CD4-positive, alpha-beta T cell (primary cell): ENCODE measurements around the gene ANKRD13D. TPM values are rescaled to one million over a fixed set of nuclear protein-coding genes. Genes with fewer than 3 reads are reported as not detected.

ENCODE experiments used
- ATAC-seq: fragments of 200-7000 bp; cut with Tn5 transposase; one replicate; pipeline ENCODE4 v1.10.0; 2022; ENCODE audit warnings: mild to moderate bottlenecking; ENCODE audit not compliant: poor library complexity
- CTCF ChIA-PET: fragments of 350-600 bp; sonication (Branson Sonifier 250); formaldehyde crosslinking; loops from one replicate; lab custom pipeline; 2021; ENCODE audit warnings: antibody characterized with exemption, inconsistent platforms; lab: Charles Lee
- POLR2A ChIA-PET: fragments of 350-600 bp; sonication (Branson Sonifier 250); formaldehyde crosslinking; loops from one replicate; lab custom pipeline; 2021; ENCODE audit warnings: antibody characterized with exemption, inconsistent platforms; lab: Charles Lee
- DNase-seq, 14 experiments: peaks; one replicate each; pipeline ENCODE4 v3.0.0-alpha.2; 2013 to 2020; ENCODE audit warnings: mixed read lengths in 2 of 14
- H3K27ac ChIP-seq, 2 donors: one replicate each; pipeline versions ENCODE4 v1.5.1 to v1.7.0; 2013; ENCODE audit warnings: low read length in 2 of 2, low read depth in 1 of 2, mild to moderate bottlenecking in 1 of 2
- H3K27me3 ChIP-seq, 2 experiments: 1 replicate in 1 of 2; 2 replicates in 1 of 2; pipeline versions ENCODE4 v1.6.1 to v1.7.0; 2013; ENCODE audit warnings: low read length in 2 of 2, control low read depth in 1 of 2, mild to moderate bottlenecking in 1 of 2, moderate library complexity in 1 of 2; ENCODE audit not compliant: insufficient read depth in 2 of 2, control insufficient read depth in 1 of 2
- H3K36me3 ChIP-seq: one replicate; pipeline ENCODE4 v1.6.1; 2013; ENCODE audit warnings: low read length, control low read depth; ENCODE audit not compliant: insufficient read depth
- H3K4me1 ChIP-seq: one replicate; pipeline ENCODE4 v1.6.1; 2013; ENCODE audit warnings: low read length, control low read depth; ENCODE audit not compliant: insufficient read depth
- H3K4me3 ChIP-seq: one replicate; pipeline ENCODE4 v1.5.1; 2013; ENCODE audit warnings: mild to moderate bottlenecking, low read length, moderate library complexity
- H3K9me3 ChIP-seq, 2 experiments: 1 replicate in 1 of 2; 2 replicates in 1 of 2; pipeline versions ENCODE4 v1.6.1 to v1.7.0; 2013; ENCODE audit warnings: low read length in 2 of 2, mild to moderate bottlenecking in 2 of 2, control low read depth in 1 of 2, moderate library complexity in 1 of 2; ENCODE audit not compliant: control insufficient read depth in 1 of 2, insufficient read depth in 1 of 2
- H3K27ac Mint-ChIP-seq: one replicate; pipeline ENCODE4 v1.8.0; 2020; ENCODE audit warnings: mixed read lengths
- H3K27me3 Mint-ChIP-seq: one replicate; pipeline ENCODE4 v1.8.0; 2021; ENCODE audit warnings: mixed read lengths
- H3K36me3 Mint-ChIP-seq: one replicate; pipeline ENCODE4 v1.8.0; 2021; ENCODE audit warnings: low read depth, mixed read lengths
- H3K4me1 Mint-ChIP-seq: one replicate; pipeline ENCODE4 v1.8.0; 2021; ENCODE audit warnings: low read depth, mixed read lengths
- H3K4me3 Mint-ChIP-seq: one replicate; pipeline ENCODE4 v1.8.0; 2020; ENCODE audit warnings: mild to moderate bottlenecking, mixed read lengths
- H3K9me3 Mint-ChIP-seq: one replicate; pipeline ENCODE4 v1.8.0; 2020; ENCODE audit warnings: mixed read lengths
- CTCF ChIP-seq: fragments of 200-600 bp; IDR thresholded peaks from one replicate; pipeline ENCODE4 v1.8.0; 2022; ENCODE audit warnings: antibody characterized with exemption, mild to moderate bottlenecking
- intact Hi-C, 2 experiments: fragments of 100-400 bp; cut with DNase I in 1 of 2; cut with micrococcal nuclease in 1 of 2; formaldehyde crosslinking; loops; one replicate each; pipeline versions ENCODE4 v1.15.1 to v1.9.0; 2023 to 2025; cut with DNase I, micrococcal nuclease
- total RNA-seq, 174 experiments: library from RNA in 2 of 174; stranded (reverse) in 2 of 174; gene quantifications; one replicate each; pipeline ENCODE4 v1.2.3 and lab custom pipeline; 2021 to 2026

Gene ANKRD13D
- total RNA-seq, 2 experiments from 2014 or later = 160 to 161 TPM

GRCh38 chr11:67281552-67282150 lies 7.5 kb upstream of the ANKRD13D start:
- Mint-ChIP-seq H3K27ac (peak overlapping the region; percentile 90), H3K4me3 (no peak overlapping the region), H3K4me1 (peaks cover 35% of the 10 kb centered on the region), H3K36me3 (peaks cover 93% of the 10 kb centered on the region), H3K27me3 (no peaks in the 10 kb centered on the region), H3K9me3 (no peaks in the 10 kb centered on the region)
- H3K27me3 ChIP-seq = no peaks in the 10 kb centered on the region
- peak in 2 of 14 experiments; percentile 1 to 2 for DNase-seq
- H3K27ac ChIP-seq = peak overlapping the region; percentile 76 to 97
- peaks cover 100% of the 10 kb centered on the region for H3K4me1 ChIP-seq
- H3K4me3 ChIP-seq = no peak overlapping the region
- peaks cover 95% of the 10 kb centered on the region for H3K36me3 ChIP-seq
- TF ChIP-seq CTCF = no peak
- H3K9me3 ChIP-seq = no peaks in the 10 kb centered on the region
- POLR2A ChIA-PET = interaction anchor here (1.5 to 4.6 kb wide), 3 partner anchors 11 to 42 kb away, joined by 3 to 37 read pairs (median 5); no protein-coding TSS in a partner anchor
- intact Hi-C loops = loop anchor here in 1 of 2 experiments (10.0 kb wide), 1 partner anchor 203 kb away; the partner anchor contains the start of gene AIP
- ATAC-seq = no peak
- CTCF ChIA-PET = no interaction called here

GRCh38 chr11:67282155-67282875 lies 6.8 kb upstream of the ANKRD13D start:
- H3K27me3 ChIP-seq = no peaks in the 10 kb centered on the region
- no peak overlapping the region for H3K4me3 Mint-ChIP-seq
- peaks cover 100% of the 10 kb centered on the region for H3K4me1 ChIP-seq
- DNase-seq = peak in 1 of 14 experiments; percentile 2
- H3K27me3 Mint-ChIP-seq = no peaks in the 10 kb centered on the region
- TF ChIP-seq CTCF = no peak
- peak overlapping the region; percentile 90 for H3K27ac Mint-ChIP-seq
- ChIA-PET CTCF (no interaction called here), POLR2A (interaction anchor here (0.9 to 4.6 kb wide), 3 partner anchors 11 to 666 kb away, joined by 3 to 37 read pairs (median 5); partner anchors contain the start of gene RBM14)
- ATAC-seq = no peak
- H3K9me3 ChIP-seq = no peaks in the 10 kb centered on the region
- H3K36me3 ChIP-seq = peaks cover 96% of the 10 kb centered on the region
- peaks cover 35% of the 10 kb centered on the region for H3K4me1 Mint-ChIP-seq
- no peak overlapping the region for H3K4me3 ChIP-seq
- intact Hi-C loops = loop anchor here in 1 of 2 experiments (10.0 kb wide), 1 partner anchor 202 kb away; the partner anchor contains the start of gene AIP
- H3K36me3 Mint-ChIP-seq = peaks cover 95% of the 10 kb centered on the region
- peak overlapping the region; percentile 76 to 97 for H3K27ac ChIP-seq
- H3K9me3 Mint-ChIP-seq = no peaks in the 10 kb centered on the region

- Mint-ChIP-seq H3K4me3 (no peak overlapping the region), H3K9me3 (no peaks in the 10 kb centered on the region), H3K36me3 (peaks cover 95% of the 10 kb centered on the region), H3K4me1 (peaks cover 35% of the 10 kb centered on the region), H3K27me3 (no peaks in the 10 kb centered on the region), H3K27ac (peak overlapping the region; percentile 90)
- H3K9me3 ChIP-seq = no peaks in the 10 kb centered on the region
- no peak for TF ChIP-seq CTCF
- intact Hi-C loops = loop anchor here in 1 of 2 experiments (10.0 kb wide), 1 partner anchor 202 kb away; the partner anchor contains the start of gene AIP
- H3K4me1 ChIP-seq = peaks cover 100% of the 10 kb centered on the region
- ChIA-PET CTCF (no interaction called here), POLR2A (interaction anchor here (0.9 to 4.6 kb wide), 4 partner anchors 12 to 666 kb away, joined by 3 to 37 read pairs (median 6); partner anchors contain the start of gene RBM14)
- H3K27me3 ChIP-seq = no peaks in the 10 kb centered on the region
- H3K27ac ChIP-seq = peak overlapping the region; percentile 41 to 97
- DNase-seq (peak in 1 of 14 experiments; percentile 0), ATAC-seq (no peak)
- H3K4me3 ChIP-seq = no peak overlapping the region
- H3K36me3 ChIP-seq = peaks cover 93% of the 10 kb centered on the region
Measured at GRCh38 chr11:67282876-67283371, 6.2 kb upstream of the ANKRD13D start.
